ENCODE results near the gene CCHCR1.

The CCHCR1 gene

DNA sequence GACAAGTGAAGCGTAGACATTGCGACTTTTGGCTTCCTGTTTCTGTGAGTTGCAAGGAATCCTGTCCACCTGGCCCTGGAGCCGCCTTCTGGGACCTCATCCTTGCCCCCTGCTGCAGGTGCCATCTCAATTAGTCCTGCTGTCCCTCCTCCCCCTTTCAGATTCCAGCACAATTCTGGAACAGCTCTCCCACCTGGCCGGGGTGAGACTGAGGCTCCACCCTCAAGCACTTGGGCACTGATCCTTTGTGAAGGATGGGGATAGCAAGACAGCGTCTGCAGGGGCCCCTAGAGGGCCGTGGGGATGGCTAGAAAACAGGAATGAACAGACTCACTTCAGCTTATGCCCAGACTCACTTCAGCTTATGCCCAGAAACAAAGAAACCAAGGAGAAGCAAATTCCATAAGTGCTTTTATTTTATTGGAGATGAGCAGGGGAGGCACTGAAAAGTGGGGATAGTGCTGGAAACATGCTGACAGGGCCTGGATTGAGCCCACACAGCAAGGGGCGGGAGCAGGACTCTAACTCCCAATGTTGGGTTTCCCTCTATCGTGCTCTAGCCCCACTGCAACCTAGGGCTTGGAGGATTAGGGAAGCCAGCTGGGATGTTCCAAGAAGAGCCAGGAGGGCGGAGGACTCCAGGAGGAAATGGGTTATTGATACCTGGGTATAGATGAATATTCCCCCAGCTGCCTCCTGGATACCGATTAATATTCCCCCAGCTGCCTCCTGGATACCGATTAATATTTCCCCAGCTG, 46.6 kb downstream of the CCHCR1 start:
- H2AFZ ChIP-seq (ENCODE audit: low read depth, low read length), result no peak overlapping the region
- no peak overlapping the region for H3K9ac ChIP-seq (ENCODE audit: low read length)
- H3K36me3 ChIP-seq (replicated peaks; ENCODE audit: low read depth, low read length), result no peaks in the 10 kb centered on the region
- H3K4me3 ChIP-seq (ENCODE audit: low read length), result no peak overlapping the region
- H4K20me1 ChIP-seq (ENCODE audit: insufficient read depth, low read length), result no peaks in the 10 kb centered on the region
- no peak for TF ChIP-seq EZH2phosphoT487 (IDR thresholded peaks at IDR 0.05; ENCODE audit: low read depth)
- TF ChIP-seq, protein P1, sequence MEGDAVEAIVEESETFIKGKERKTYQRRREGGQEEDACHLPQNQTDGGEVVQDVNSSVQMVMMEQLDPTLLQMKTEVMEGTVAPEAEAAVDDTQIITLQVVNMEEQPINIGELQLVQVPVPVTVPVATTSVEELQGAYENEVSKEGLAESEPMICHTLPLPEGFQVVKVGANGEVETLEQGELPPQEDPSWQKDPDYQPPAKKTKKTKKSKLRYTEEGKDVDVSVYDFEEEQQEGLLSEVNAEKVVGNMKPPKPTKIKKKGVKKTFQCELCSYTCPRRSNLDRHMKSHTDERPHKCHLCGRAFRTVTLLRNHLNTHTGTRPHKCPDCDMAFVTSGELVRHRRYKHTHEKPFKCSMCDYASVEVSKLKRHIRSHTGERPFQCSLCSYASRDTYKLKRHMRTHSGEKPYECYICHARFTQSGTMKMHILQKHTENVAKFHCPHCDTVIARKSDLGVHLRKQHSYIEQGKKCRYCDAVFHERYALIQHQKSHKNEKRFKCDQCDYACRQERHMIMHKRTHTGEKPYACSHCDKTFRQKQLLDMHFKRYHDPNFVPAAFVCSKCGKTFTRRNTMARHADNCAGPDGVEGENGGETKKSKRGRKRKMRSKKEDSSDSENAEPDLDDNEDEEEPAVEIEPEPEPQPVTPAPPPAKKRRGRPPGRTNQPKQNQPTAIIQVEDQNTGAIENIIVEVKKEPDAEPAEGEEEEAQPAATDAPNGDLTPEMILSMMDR (IDR thresholded peaks at IDR 0.05; ENCODE audit: low read depth, low read length), result no peak
- no peaks in the 10 kb centered on the region for H3K9me3 ChIP-seq (ENCODE audit: insufficient read depth, low read length)
- peaks cover 17% of the 10 kb centered on the region for H3K27me3 ChIP-seq (ENCODE audit: low read depth, low read length)
- H3K4me1 ChIP-seq (ENCODE audit: low read length), result peaks cover 32% of the 10 kb centered on the region
- no peaks in the 10 kb centered on the region for H3K79me2 ChIP-seq (ENCODE audit: low read length)
- no peak overlapping the region for H3K27ac ChIP-seq (ENCODE audit: low read length)
- no peak overlapping the region for H3K4me2 ChIP-seq (ENCODE audit: low read length)

DNA sequence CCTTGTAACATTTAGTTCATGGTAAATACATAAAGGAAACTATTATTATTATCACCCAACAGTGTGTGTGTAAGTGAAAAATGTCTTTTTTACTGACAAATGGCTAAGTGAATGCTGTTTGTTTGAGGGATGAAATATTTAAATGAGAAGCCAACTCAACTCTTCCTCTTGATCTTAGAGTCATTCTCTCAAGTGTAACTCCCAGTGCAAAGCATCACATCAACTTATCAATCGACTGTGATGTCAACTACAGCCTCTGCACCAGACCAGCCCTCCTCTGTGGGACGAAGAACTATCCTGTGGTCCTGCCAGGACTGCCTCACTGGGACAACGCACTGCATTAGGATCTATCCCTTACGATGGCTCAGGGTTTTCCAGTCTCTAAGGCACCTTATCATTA, 50.5 kb downstream of the CCHCR1 start:
- no peaks in the 10 kb centered on the region for H3K9me3 ChIP-seq (ENCODE audit: insufficient read depth, low read length)

DNA sequence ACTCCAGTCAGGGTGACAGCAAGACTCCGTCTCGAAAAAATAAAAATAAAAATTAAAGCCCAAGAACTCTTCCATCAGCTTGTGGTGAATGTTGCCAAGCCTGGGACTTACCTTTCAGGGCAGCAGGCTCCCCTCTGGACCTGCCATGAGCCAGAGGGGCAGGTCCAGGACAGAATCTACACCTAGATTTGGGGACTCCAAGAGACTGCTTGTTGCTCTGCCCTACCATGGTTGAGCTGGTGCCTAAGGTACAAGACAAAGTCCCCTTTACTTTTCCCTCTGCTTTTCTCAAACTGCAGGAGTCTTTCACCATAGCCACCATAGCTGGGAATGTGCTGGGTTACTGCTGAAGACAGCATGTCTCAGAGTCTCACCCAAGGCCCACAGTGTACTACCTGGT, 54.5 kb downstream of the CCHCR1 start:
- H3K27ac ChIP-seq (ENCODE audit: low read length), result no peak overlapping the region
- no peak overlapping the region for H3K9ac ChIP-seq (ENCODE audit: low read length)
- H4K20me1 ChIP-seq (ENCODE audit: insufficient read depth, low read length), result no peaks in the 10 kb centered on the region
- H2AFZ ChIP-seq (ENCODE audit: low read depth, low read length), result no peak overlapping the region
- H3K9me3 ChIP-seq (ENCODE audit: insufficient read depth, low read length), result no peaks in the 10 kb centered on the region
- H3K27me3 ChIP-seq (ENCODE audit: low read depth, low read length), result no peaks in the 10 kb centered on the region; the same call in 1 of the 2 replicates
- H3K4me2 ChIP-seq (ENCODE audit: low read length), result no peak overlapping the region
- TF ChIP-seq EZH2phosphoT487 (IDR thresholded peaks at IDR 0.05; ENCODE audit: low read depth), result no peak
- TF ChIP-seq, protein P1 (IDR thresholded peaks at IDR 0.05; ENCODE audit: low read depth, low read length), result no peak
- no peak overlapping the region for H3K4me3 ChIP-seq (ENCODE audit: low read length)
- H3K79me2 ChIP-seq (ENCODE audit: low read length), result no peaks in the 10 kb centered on the region
- no peaks in the 10 kb centered on the region for H3K4me1 ChIP-seq (ENCODE audit: low read length)
- no peaks in the 10 kb centered on the region for H3K36me3 ChIP-seq (replicated peaks; ENCODE audit: low read depth, low read length)

More for the DNA sequence above, 50.5 kb downstream of the CCHCR1 start:
- Histone ChIP-seq H3K9ac (ENCODE audit: low read length) (no peak overlapping the region), H2AFZ (ENCODE audit: low read depth, low read length) (no peak overlapping the region), H3K27me3 (ENCODE audit: low read depth, low read length) (peaks cover 17% of the 10 kb centered on the region), H3K4me3 (ENCODE audit: low read length) (no peak overlapping the region), H4K20me1 (ENCODE audit: insufficient read depth, low read length) (no peaks in the 10 kb centered on the region), H3K4me2 (ENCODE audit: low read length) (no peak overlapping the region), H3K79me2 (ENCODE audit: low read length) (no peaks in the 10 kb centered on the region), H3K27ac (ENCODE audit: low read length) (no peak overlapping the region), H3K36me3 (replicated peaks; ENCODE audit: low read depth, low read length) (no peaks in the 10 kb centered on the region), H3K4me1 (ENCODE audit: low read length) (peaks cover 13% of the 10 kb centered on the region)
- TF ChIP-seq EZH2phosphoT487 (IDR thresholded peaks at IDR 0.05; ENCODE audit: low read depth), result no peak
- TF ChIP-seq, protein P1 (IDR thresholded peaks at IDR 0.05; ENCODE audit: low read depth, low read length), result no peak

DNA sequence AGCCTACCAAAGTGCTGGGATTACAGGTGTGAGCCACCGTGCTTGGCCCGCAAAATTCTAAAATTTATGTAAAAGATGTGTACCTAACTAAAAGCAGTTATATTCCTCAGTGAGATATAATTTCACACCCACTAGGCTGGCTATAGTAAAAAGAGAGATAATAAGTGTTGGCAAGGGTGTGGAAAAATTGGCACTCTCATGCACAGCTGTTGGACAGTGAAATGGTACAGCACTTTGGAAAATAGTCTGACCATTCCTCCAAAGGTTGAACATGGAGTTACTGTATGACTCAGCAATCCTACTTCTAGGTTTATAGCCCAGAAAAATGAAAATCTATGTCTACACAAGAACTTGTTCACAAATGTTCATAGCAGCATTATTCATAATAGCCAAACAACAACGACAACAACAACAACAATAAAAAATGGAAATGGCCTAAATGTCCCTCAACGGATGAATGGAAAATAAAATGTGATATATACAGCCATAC, 59.1 kb downstream of the CCHCR1 start:
- H2AFZ ChIP-seq (ENCODE audit: low read depth, low read length), result no peak overlapping the region
- no peaks in the 10 kb centered on the region for H3K79me2 ChIP-seq (ENCODE audit: low read length)
- no peak overlapping the region for H3K9ac ChIP-seq (ENCODE audit: low read length)
- no peak overlapping the region for H3K4me2 ChIP-seq (ENCODE audit: low read length)
- no peaks in the 10 kb centered on the region for H3K4me1 ChIP-seq (ENCODE audit: low read length)
- H3K9me3 ChIP-seq (ENCODE audit: insufficient read depth, low read length), result no peaks in the 10 kb centered on the region
- TF ChIP-seq, protein P1 (IDR thresholded peaks at IDR 0.05; ENCODE audit: low read depth, low read length), result no peak
- no peak for TF ChIP-seq EZH2phosphoT487 (IDR thresholded peaks at IDR 0.05; ENCODE audit: low read depth)
- H3K27ac ChIP-seq (ENCODE audit: low read length), result no peak overlapping the region
- H3K36me3 ChIP-seq (replicated peaks; ENCODE audit: low read depth, low read length), result no peaks in the 10 kb centered on the region
- no peaks in the 10 kb centered on the region for H3K27me3 ChIP-seq (ENCODE audit: low read depth, low read length)
- no peak overlapping the region for H3K4me3 ChIP-seq (ENCODE audit: low read length)
- no peaks in the 10 kb centered on the region for H4K20me1 ChIP-seq (ENCODE audit: insufficient read depth, low read length)

All from OCI-LY3 (cell line).